Upper lobe of right lung (tissue), 1 donor: Measurements from ENCODE around the gene PTPRB. TPM values are rescaled to one million over a fixed set of nuclear protein-coding genes. Genes with fewer than 3 reads are reported as not detected.

Experiments
- ATAC-seq: fragments of 200-7000 bp; cut with Tn5 transposase; one replicate; pipeline ENCODE4 v1.9.1; 2020; ENCODE audit warnings: mild to moderate bottlenecking, moderate library complexity
- DNase-seq: peaks from one replicate; pipeline ENCODE4 v3.0.0-alpha.2; 2020
- H3K27ac ChIP-seq: fragments of 200-600 bp; one replicate; pipeline ENCODE4 v1.8.0; 2022
- H3K27me3 ChIP-seq: fragments of 200-600 bp; one replicate; pipeline ENCODE4 v1.8.0; 2022; ENCODE audit warnings: mild to moderate bottlenecking
- H3K36me3 ChIP-seq: fragments of 200-600 bp; one replicate; pipeline ENCODE4 v1.8.0; 2022
- H3K4me1 ChIP-seq: fragments of 200-600 bp; one replicate; pipeline ENCODE4 v1.8.0; 2022
- H3K4me3 ChIP-seq: fragments of 200-600 bp; one replicate; pipeline ENCODE4 v1.8.0; 2022; ENCODE audit warnings: mild to moderate bottlenecking
- H3K9me3 ChIP-seq: fragments of 200-600 bp; one replicate; pipeline ENCODE4 v1.8.0; 2022
- intact Hi-C: fragments of 100-400 bp; cut with DNase I; formaldehyde crosslinking; loops from one replicate; pipeline ENCODE4 v1.11.0; 2022
- long read RNA-seq: library from polyadenylated mRNA; unstranded; transcript quantifications from one replicate; pipeline ENCODE4 v2.0.0, GENCODE V29; 2021
- total RNA-seq: library from RNA; stranded (reverse); fragmentation: NEBNext Ultra II Directional; extraction: Animal tissue kit (Norgen Biotek cat#: 25700); gene quantifications from one replicate; pipeline ENCODE4 v1.2.1, GENCODE V29; 2021
- TF ChIP-seq, protein P1 (sequence below): fragments of 200-600 bp; IDR thresholded peaks from one replicate; pipeline ENCODE4 v1.8.0; 2022; ENCODE audit warnings: antibody characterized with exemption
- donor health status: DM: no; HTN: yes; CAD: no; lungs with severe emphysema.

The PTPRB gene
- total RNA-seq = 196 TPM
- long read RNA-seq, transcript PTPRB-205 (2 exons, 639 nt) = major isoform, 12 of 183 reads
- long read RNA-seq, partial matches to known transcripts = 83 of 183 reads
- long read RNA-seq, other reads (novel, unspliced or antisense) = 87 of 183 reads

DNA sequence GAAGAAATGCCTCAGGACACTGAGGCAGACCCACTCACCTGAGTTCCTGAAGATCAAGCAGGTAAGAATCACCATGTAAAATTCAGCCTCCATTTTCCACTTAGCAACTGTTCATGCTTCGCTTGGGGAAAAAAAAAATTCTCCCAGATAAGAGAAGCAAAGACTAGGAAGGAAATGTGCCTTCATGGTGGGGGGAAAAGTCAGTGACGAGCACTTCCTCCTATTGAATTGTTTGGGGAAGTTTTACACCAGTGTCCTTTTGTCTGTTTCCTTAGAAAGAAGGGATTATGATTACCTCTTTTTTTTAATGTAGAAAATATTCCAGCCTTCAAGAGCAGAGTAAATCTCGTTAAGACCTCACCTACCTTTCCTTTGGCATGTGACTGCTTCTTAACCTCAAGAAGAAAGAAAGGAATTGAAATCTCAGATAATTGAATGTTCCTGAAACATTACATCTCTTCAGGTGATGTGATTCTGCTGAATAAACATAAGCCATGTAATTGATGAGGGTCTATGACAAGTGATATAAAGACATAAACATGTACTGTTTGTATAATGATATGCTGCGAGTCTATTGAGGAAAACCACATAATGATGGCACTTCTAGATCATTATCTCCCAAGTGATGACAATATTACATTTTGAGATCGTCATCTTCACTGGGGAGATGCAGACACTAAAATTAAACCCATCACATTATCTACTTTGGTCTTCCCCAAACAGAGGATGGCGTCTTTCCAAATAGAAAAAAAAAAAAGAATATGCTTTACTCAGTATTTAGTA lies at the start of gene PTPRB:
TSS of gene PTPRB (minus strand) at position 127 of the 783 bp plus-strand sequence. CDS start at position 93, 34 bp downstream.
- H3K36me3 ChIP-seq = no peaks in the 10 kb centered on the region
- H3K4me1 ChIP-seq = no peaks in the 10 kb centered on the region
- no peak for ATAC-seq
- DNase-seq = no peak
- peak within 1 kb of the TSS; percentile 36 for H3K4me3 ChIP-seq
- intact Hi-C loops = no loop called here
- TF ChIP-seq, protein P1, sequence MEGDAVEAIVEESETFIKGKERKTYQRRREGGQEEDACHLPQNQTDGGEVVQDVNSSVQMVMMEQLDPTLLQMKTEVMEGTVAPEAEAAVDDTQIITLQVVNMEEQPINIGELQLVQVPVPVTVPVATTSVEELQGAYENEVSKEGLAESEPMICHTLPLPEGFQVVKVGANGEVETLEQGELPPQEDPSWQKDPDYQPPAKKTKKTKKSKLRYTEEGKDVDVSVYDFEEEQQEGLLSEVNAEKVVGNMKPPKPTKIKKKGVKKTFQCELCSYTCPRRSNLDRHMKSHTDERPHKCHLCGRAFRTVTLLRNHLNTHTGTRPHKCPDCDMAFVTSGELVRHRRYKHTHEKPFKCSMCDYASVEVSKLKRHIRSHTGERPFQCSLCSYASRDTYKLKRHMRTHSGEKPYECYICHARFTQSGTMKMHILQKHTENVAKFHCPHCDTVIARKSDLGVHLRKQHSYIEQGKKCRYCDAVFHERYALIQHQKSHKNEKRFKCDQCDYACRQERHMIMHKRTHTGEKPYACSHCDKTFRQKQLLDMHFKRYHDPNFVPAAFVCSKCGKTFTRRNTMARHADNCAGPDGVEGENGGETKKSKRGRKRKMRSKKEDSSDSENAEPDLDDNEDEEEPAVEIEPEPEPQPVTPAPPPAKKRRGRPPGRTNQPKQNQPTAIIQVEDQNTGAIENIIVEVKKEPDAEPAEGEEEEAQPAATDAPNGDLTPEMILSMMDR = no peak
- no peaks in the 10 kb centered on the region for H3K9me3 ChIP-seq
- peak within 1 kb of the TSS; percentile 74 for H3K27ac ChIP-seq
- no peaks in the 10 kb centered on the region for H3K27me3 ChIP-seq

DNA sequence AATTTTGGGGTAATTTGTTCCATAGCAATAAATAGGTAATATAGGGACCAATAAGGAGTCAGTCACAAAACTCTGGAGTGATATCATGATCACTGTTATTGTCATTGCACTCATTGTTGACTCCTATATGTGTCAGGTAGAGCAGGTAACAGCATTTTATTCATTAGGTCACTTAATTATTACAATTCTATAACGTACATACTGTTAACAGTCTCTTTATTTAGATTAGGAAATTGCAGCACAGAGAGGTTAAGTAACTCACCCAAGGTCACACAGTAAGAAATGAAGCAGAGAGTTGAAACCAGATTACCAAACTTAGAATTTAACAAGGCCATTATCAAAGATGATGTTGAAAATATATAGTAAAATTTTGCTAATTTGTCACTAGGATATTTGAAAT lies 49.7 kb upstream of the PTPRB start:
- no peaks in the 10 kb centered on the region for H3K9me3 ChIP-seq
- ATAC-seq (no peak), DNase-seq (no peak)
- no peaks in the 10 kb centered on the region for H3K27me3 ChIP-seq
- H3K4me1 ChIP-seq = no peaks in the 10 kb centered on the region
- intact Hi-C loops = no loop called here
- H3K4me3 ChIP-seq = no peak overlapping the region
- no peaks in the 10 kb centered on the region for H3K36me3 ChIP-seq
- TF ChIP-seq, protein P1 = no peak
- no peak overlapping the region for H3K27ac ChIP-seq

DNA sequence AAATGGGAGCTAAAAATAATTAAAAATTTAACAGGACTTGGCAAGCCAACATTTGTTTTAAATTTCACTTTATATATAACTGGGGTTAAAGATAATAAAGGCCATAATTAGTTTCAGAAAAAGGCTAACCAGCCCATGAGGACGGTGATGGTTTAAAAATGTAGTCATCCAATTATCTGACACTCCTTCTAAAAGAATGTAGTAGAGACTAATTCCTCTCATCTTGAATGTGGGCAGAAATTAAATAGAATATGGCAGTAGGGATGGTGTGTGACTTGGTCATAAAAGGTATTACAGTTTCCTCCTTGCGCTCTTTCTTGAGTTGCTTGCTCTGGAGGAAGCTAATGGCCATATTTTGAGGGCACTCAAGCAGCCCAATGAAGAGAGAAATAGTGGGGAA lies 49.1 kb upstream of the PTPRB start:
- Histone ChIP-seq H3K27me3 (no peaks in the 10 kb centered on the region), H3K36me3 (no peaks in the 10 kb centered on the region), H3K4me3 (no peak overlapping the region), H3K9me3 (no peaks in the 10 kb centered on the region), H3K27ac (no peak overlapping the region), H3K4me1 (no peaks in the 10 kb centered on the region)
- no peak for ATAC-seq
- intact Hi-C loops = no loop called here
- DNase-seq = no peak
- TF ChIP-seq, protein P1 = no peak

DNA sequence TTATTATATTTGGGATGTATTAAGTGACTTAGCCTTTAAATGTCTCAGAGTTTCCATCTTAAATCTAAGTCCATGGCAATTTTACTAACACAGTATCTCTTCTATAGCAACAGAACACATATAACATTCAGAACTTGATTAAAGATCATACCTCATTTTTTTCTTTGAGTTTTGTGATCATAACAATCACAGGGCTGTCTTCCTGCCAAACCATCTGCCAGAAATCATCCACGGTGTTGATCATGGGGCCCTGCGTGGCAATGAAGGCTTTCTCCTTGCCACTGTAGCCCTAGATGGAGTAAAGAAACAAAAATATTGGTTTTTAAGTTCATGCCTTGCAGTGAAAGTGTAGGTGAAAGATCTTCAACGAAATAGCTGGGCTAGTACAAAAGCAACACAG lies 46.7 kb upstream of the PTPRB start:
- Histone ChIP-seq H3K4me3 (no peak overlapping the region), H3K36me3 (no peaks in the 10 kb centered on the region), H3K4me1 (no peaks in the 10 kb centered on the region), H3K27ac (no peak overlapping the region), H3K27me3 (no peaks in the 10 kb centered on the region), H3K9me3 (no peaks in the 10 kb centered on the region)
- no peak for DNase-seq
- intact Hi-C loops = no loop called here
- ATAC-seq = no peak
- TF ChIP-seq, protein P1 = no peak

DNA sequence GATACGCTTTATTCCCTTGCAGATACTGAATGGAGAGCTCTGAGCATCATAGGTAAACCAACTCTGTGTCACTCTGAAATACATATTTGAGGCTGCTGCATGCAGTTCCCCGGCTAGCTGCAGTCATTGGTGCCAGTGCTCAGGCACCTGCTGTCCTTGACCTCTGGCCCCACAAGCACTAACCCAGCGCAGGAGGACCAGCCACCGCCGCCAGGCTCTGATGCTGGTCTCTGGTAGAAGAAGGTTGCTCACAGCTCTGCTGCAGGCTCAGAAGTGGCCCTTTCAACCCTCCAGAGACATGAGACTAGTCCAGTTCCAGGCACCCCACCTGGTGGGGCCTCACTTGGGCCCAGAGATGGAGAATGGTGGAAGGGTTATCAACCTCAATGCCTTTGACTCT lies 34.5 kb upstream of the PTPRB start:
- DNase-seq = no peak
- intact Hi-C loops = no loop called here
- H3K4me3 ChIP-seq = no peak overlapping the region
- TF ChIP-seq, protein P1 = no peak
- H3K27me3 ChIP-seq = no peaks in the 10 kb centered on the region
- no peak overlapping the region for H3K27ac ChIP-seq
- H3K36me3 ChIP-seq = no peaks in the 10 kb centered on the region
- H3K9me3 ChIP-seq = no peaks in the 10 kb centered on the region
- no peak for ATAC-seq
- H3K4me1 ChIP-seq = no peaks in the 10 kb centered on the region
